Upper lobe of left lung (tissue), 4 donors: ENCODE results near the gene RING1.

Experiments used
- CTCF ChIP-seq, 6 experiments: fragments of 450-650 bp in 4 of 6; fragments of 200-600 bp in 2 of 6; sonication (generic) in 2 of 6; IDR thresholded peaks; one replicate each; pipeline ENCODE4 v1.5.1; 2016 to 2019; ENCODE audit warnings: antibody characterized with exemption in 6 of 6
- EP300 ChIP-seq, 4 donors: sonication (generic); formaldehyde crosslinking; IDR thresholded peaks; one replicate each; pipeline ENCODE4 v1.5.1; 2017; ENCODE audit warnings: antibody characterized with exemption in 4 of 4, control low read depth in 2 of 4
- POLR2A ChIP-seq, 4 donors: fragments of 450-650 bp; IDR thresholded peaks; one replicate each; pipeline ENCODE4 v1.5.1; 2016 to 2017; ENCODE audit warnings: antibody characterized with exemption in 4 of 4, mild to moderate bottlenecking in 2 of 4
- POLR2AphosphoS5 ChIP-seq, 2 donors: sonication (generic); formaldehyde crosslinking; IDR thresholded peaks; one replicate each; pipeline ENCODE4 v1.5.1; 2017; ENCODE audit warnings: antibody characterized with exemption in 2 of 2

- TF ChIP-seq CTCF (IDR thresholded peaks at IDR 0.05) (no peak), POLR2A (IDR thresholded peaks at IDR 0.05) (no peak), POLR2AphosphoS5 (IDR thresholded peaks at IDR 0.05) (no peak), EP300 (IDR thresholded peaks at IDR 0.05) (no peak)
These were observed 16.8 kb upstream of the RING1 start for GRCh38 chr6:33191383-33192104.
